ENCODE measurements around the gene DOK7.
"Not testable (repeated sequence)": the region's sequence is repeated elsewhere in the genome, so short reads cannot be mapped to it uniquely, and the experiment has no call there.

Gene DOK7

DNA sequence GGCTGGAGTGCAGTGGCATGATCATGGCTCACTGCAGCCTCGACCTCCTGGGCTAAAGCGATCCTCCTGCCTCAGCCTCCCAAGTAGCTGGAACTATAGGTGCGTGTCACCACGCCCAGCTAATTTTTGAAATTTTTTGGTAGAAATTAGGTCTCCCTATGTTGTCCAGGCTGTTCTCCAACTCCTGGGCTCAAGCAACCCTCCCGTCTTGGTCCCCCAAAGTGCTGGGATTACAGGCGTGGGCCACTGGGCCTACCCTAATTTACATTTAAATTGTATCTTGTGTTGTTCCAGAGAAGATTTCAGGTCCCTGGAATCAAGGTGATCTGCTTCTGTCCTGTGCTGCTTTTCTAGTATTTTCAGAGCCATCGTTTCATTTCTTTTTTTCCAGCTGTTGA, 70.3 kb downstream of the DOK7 start:
- no peak for DNase-seq (ENCODE audit: low read depth in 2 of 2)

DNA sequence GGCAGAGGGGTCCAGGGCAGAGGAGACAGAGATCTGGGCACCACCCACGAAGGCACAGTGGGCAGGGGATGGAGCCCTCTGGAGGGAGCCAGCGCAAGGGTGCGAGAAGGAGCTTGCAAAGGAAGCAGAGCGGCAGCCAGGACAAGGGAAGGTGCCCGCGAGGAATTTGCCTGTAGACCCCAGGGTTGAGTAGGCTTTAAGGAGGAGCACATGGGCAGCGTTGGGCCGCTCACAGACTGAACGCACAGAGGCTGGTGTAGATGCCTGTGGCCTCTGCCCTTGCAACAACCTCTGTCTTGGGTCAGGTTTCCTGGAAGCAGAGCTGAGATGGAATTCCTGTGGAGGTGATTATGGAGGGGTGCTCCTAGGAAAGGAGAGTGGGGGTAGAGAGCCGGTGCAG, 72.7 kb downstream of the DOK7 start:
- DNase-seq (ENCODE audit: low read depth in 2 of 2), result not testable (repeated sequence)

DNA sequence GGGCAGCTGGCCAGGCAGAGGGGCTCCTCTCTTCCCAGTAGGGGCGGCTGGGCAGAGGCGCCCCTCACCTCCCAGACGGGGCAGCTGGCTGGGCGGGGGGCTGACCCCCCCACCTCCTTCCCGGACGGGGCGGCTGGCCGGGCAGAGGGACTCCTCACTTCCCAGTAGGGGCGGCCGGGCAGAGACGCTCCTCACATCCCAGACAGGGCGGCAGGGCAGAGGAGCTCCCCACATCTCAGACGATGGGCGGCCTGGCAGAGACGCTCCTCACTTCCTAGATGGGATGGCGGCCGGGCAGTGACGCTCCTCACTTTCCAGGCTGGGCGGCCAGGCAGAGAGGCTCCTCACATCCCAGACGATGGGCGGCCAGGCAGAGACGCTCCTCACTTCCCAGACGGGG, 75.8 kb downstream of the DOK7 start:
- DNase-seq (ENCODE audit: low read depth in 2 of 2), result not testable (repeated sequence)

DNA sequence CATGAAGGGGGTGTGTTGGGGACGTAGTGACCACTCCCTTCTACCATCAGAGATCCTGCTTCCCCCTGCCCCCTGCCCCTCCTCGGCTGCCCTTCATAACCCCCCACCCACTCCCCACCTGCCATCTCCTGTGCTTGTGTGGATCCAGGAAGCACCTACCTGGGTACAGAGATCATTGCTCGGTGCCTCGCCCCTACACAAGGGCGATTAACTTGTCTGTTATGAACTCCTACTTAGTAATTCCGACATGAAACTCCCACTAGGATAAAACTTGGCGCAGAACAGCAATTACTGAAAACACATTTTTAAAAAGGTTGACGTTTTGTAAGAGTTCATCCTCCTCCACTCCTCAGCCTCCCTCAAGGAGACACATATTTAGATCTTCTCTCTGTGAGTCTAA, 80.3 kb downstream of the DOK7 start:
- not testable (repeated sequence) for DNase-seq (ENCODE audit: low read depth in 2 of 2)
